ENCODE data around the gene PLXNA2.

PLXNA2 gene

DNA sequence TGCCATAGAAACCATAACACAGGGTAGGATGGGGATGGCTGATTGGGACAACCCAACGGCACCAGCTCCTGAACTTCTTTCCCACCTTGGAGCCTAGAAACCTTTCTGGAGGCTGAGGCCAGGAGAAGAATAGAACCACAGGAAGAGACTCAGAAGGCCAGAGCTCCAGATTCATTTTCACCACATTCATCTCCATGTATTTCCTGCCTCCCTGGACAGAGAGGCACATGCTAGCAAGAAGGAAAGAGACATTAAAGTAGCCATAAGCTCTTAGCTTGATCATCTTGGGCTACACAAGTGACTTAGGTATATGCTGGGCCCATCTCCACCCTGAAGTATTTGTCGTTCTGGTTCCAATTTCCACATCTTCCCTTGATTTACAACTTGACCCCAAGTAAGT lies 44.1 kb downstream of the PLXNA2 start:
- Histone ChIP-seq H3K4me3 (ENCODE audit: low read depth in 1 of 2, low read length in 2 of 2) (no peak overlapping the region), H3K4me1 (ENCODE audit: insufficient read depth, low read length) (no peaks in the 10 kb centered on the region), H3K9ac (ENCODE audit: low read depth, low read length) (no peak overlapping the region), H4K20me1 (ENCODE audit: insufficient read depth, low read length) (no peaks in the 10 kb centered on the region), H2AFZ (ENCODE audit: low read depth, low read length) (no peak overlapping the region), H3K9me3 (ENCODE audit: insufficient read depth, low read length, severe bottlenecking) (no peaks in the 10 kb centered on the region), H3K27me3 (ENCODE audit: insufficient read depth, low read length, poor library complexity) (peaks cover 18% of the 10 kb centered on the region), H3K27ac (ENCODE audit: low read length) (no peak overlapping the region), H3K79me2 (ENCODE audit: insufficient read depth, low read length) (no peaks in the 10 kb centered on the region), H3K4me2 (ENCODE audit: insufficient read depth, low read length) (no peak overlapping the region), H3K36me3 (ENCODE audit: insufficient read depth, low read length) (no peaks in the 10 kb centered on the region)
- DNase-seq: no peak
- ATAC-seq (ENCODE audit: insufficient read depth, low read depth): no peak
- TF ChIP-seq EZH2 (IDR thresholded peaks at IDR 0.05; ENCODE audit: borderline replicate concordance, low read depth, low read length, severe bottlenecking): no peak
- TF ChIP-seq, protein P1, sequence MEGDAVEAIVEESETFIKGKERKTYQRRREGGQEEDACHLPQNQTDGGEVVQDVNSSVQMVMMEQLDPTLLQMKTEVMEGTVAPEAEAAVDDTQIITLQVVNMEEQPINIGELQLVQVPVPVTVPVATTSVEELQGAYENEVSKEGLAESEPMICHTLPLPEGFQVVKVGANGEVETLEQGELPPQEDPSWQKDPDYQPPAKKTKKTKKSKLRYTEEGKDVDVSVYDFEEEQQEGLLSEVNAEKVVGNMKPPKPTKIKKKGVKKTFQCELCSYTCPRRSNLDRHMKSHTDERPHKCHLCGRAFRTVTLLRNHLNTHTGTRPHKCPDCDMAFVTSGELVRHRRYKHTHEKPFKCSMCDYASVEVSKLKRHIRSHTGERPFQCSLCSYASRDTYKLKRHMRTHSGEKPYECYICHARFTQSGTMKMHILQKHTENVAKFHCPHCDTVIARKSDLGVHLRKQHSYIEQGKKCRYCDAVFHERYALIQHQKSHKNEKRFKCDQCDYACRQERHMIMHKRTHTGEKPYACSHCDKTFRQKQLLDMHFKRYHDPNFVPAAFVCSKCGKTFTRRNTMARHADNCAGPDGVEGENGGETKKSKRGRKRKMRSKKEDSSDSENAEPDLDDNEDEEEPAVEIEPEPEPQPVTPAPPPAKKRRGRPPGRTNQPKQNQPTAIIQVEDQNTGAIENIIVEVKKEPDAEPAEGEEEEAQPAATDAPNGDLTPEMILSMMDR (IDR thresholded peaks at IDR 0.05; ENCODE audit: borderline replicate concordance, extremely low read depth, low read length, poor library complexity, severe bottlenecking): no peak

DNA sequence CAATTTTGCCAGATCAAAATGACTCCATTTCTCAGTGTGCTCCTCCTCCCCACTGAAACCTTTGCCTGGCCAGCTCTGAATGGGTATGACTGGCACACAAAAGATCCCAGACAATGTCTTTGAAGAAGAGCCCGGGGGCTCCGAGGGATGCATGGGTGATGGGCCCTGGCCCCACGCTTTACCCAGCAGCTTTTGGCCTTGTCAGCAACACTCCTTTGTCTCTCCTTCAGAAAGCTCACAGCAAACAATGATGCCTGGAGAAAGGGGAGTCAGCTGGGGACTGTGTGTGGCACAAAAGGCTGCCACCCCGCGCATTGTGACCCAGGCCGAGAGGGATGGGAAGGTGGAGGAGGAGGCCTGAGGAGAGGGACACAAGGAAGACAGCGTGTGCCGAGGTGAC lies 45.9 kb downstream of the PLXNA2 start:
- ATAC-seq (ENCODE audit: insufficient read depth, low read depth) (no peak), DNase-seq (no peak)
- no peaks in the 10 kb centered on the region for H4K20me1 ChIP-seq (ENCODE audit: insufficient read depth, low read length)
- no peak overlapping the region for H3K4me2 ChIP-seq (ENCODE audit: insufficient read depth, low read length)
- H3K36me3 ChIP-seq (ENCODE audit: insufficient read depth, low read length): no peaks in the 10 kb centered on the region
- H3K4me3 ChIP-seq (ENCODE audit: low read depth in 1 of 2, low read length in 2 of 2): no peak overlapping the region
- H3K9ac ChIP-seq (ENCODE audit: low read depth, low read length): no peak overlapping the region
- H2AFZ ChIP-seq (ENCODE audit: low read depth, low read length): no peak overlapping the region
- no peaks in the 10 kb centered on the region for H3K9me3 ChIP-seq (ENCODE audit: insufficient read depth, low read length, severe bottlenecking)
- H3K27me3 ChIP-seq (ENCODE audit: insufficient read depth, low read length, poor library complexity): peaks cover 7% of the 10 kb centered on the region
- no peaks in the 10 kb centered on the region for H3K4me1 ChIP-seq (ENCODE audit: insufficient read depth, low read length)
- no peak overlapping the region for H3K27ac ChIP-seq (ENCODE audit: low read length)
- TF ChIP-seq, protein P1 (IDR thresholded peaks at IDR 0.05; ENCODE audit: borderline replicate concordance, extremely low read depth, low read length, poor library complexity, severe bottlenecking): no peak
- no peak for TF ChIP-seq EZH2 (IDR thresholded peaks at IDR 0.05; ENCODE audit: borderline replicate concordance, low read depth, low read length, severe bottlenecking)
- no peaks in the 10 kb centered on the region for H3K79me2 ChIP-seq (ENCODE audit: insufficient read depth, low read length)

DNA sequence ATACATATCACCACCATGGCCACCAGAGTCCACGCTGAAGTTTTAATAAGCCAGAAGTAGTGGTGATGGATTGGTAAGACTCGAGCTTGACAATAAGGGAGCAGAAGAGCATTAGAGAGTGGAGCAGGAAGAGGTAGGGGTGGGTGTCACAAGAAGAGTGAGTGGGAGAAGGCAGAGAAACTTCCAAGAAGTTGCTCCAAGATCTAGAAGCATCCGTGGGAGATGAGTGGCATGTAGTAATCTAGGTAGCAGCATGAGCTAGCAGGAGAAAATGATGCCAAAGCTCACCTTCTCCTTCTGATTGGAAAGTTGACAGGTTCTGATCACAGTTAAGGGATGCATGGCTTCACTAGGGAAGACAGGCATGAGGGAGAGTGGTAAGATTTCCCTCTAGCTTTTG lies 49.2 kb downstream of the PLXNA2 start:
- Histone ChIP-seq H2AFZ (ENCODE audit: low read depth, low read length) (no peak overlapping the region), H3K79me2 (ENCODE audit: insufficient read depth, low read length) (no peaks in the 10 kb centered on the region)
- TF ChIP-seq EZH2 (IDR thresholded peaks at IDR 0.05; ENCODE audit: borderline replicate concordance, low read depth, low read length, severe bottlenecking): no peak
- TF ChIP-seq, protein P1 (IDR thresholded peaks at IDR 0.05; ENCODE audit: borderline replicate concordance, extremely low read depth, low read length, poor library complexity, severe bottlenecking): no peak

DNA sequence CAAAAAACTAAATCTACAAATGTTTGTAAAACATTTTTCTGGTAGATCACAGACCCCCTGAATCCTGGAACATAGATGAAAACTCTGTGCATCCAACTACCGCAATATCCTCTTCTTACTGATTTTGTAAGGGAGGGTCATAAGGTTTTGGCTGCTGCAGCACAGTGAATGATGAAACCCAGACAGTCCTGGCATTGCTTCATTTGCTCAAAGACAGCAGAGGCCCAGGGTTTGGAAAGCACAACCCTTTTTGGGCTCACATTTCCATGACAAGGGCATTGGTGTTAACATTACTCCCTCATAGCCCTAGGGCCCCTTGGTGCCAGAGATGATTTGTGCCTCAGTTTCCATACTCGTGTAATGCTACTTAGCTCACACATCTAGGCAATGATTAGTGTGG lies 51.2 kb downstream of the PLXNA2 start:
- Histone ChIP-seq H3K79me2 (ENCODE audit: insufficient read depth, low read length) (no peaks in the 10 kb centered on the region), H3K27me3 (ENCODE audit: insufficient read depth, low read length, poor library complexity) (peaks cover 15% of the 10 kb centered on the region), H3K9ac (ENCODE audit: low read depth, low read length) (no peak overlapping the region), H3K27ac (ENCODE audit: low read length) (no peak overlapping the region), H3K9me3 (ENCODE audit: insufficient read depth, low read length, severe bottlenecking) (no peaks in the 10 kb centered on the region), H3K4me3 (ENCODE audit: low read depth in 1 of 2, low read length in 2 of 2) (no peak overlapping the region), H3K4me2 (ENCODE audit: insufficient read depth, low read length) (no peak overlapping the region), H4K20me1 (ENCODE audit: insufficient read depth, low read length) (no peaks in the 10 kb centered on the region), H2AFZ (ENCODE audit: low read depth, low read length) (no peak overlapping the region), H3K4me1 (ENCODE audit: insufficient read depth, low read length) (no peaks in the 10 kb centered on the region), H3K36me3 (ENCODE audit: insufficient read depth, low read length) (no peaks in the 10 kb centered on the region)
- ATAC-seq (ENCODE audit: insufficient read depth, low read depth) (no peak), DNase-seq (no peak)
- TF ChIP-seq, protein P1 (IDR thresholded peaks at IDR 0.05; ENCODE audit: borderline replicate concordance, extremely low read depth, low read length, poor library complexity, severe bottlenecking): no peak
- no peak for TF ChIP-seq EZH2 (IDR thresholded peaks at IDR 0.05; ENCODE audit: borderline replicate concordance, low read depth, low read length, severe bottlenecking)

More for the DNA sequence above, 49.2 kb downstream of the PLXNA2 start:
- H3K9me3 ChIP-seq (ENCODE audit: insufficient read depth, low read length, severe bottlenecking): no peaks in the 10 kb centered on the region
- no peak for DNase-seq
- H3K27me3 ChIP-seq (ENCODE audit: insufficient read depth, low read length, poor library complexity): peaks cover 15% of the 10 kb centered on the region
- H3K4me3 ChIP-seq (ENCODE audit: low read depth in 1 of 2, low read length in 2 of 2): no peak overlapping the region
- no peak overlapping the region for H3K9ac ChIP-seq (ENCODE audit: low read depth, low read length)
- no peak for ATAC-seq (ENCODE audit: insufficient read depth, low read depth)
- H3K4me1 ChIP-seq (ENCODE audit: insufficient read depth, low read length): no peaks in the 10 kb centered on the region
- no peaks in the 10 kb centered on the region for H3K36me3 ChIP-seq (ENCODE audit: insufficient read depth, low read length)
- no peak overlapping the region for H3K4me2 ChIP-seq (ENCODE audit: insufficient read depth, low read length)
- H4K20me1 ChIP-seq (ENCODE audit: insufficient read depth, low read length): no peaks in the 10 kb centered on the region
- no peak overlapping the region for H3K27ac ChIP-seq (ENCODE audit: low read length)
